Vagina (tissue), 2 donors: ENCODE measurements around the gene PGLYRP2.

Experiments used
- POLR2A ChIP-seq, 2 donors: fragments of 450-650 bp; IDR thresholded peaks; one replicate each; pipeline ENCODE4 v1.6.1; 2017; ENCODE audit warnings: antibody characterized with exemption in 2 of 2, mild to moderate bottlenecking in 2 of 2, moderate library complexity in 2 of 2
- POLR2AphosphoS5 ChIP-seq, 2 donors: sonication (generic); formaldehyde crosslinking; IDR thresholded peaks; one replicate each; pipeline ENCODE4 v1.9.0; 2017; ENCODE audit warnings: antibody characterized with exemption in 2 of 2, mild to moderate bottlenecking in 2 of 2, low read depth in 1 of 2; ENCODE audit not compliant: insufficient read depth in 1 of 2
- TF ChIP-seq, protein P1 (sequence below), 3 experiments: fragments of 450-650 bp in 2 of 3; fragments of 200-600 bp in 1 of 3; sonication (generic) in 1 of 3; IDR thresholded peaks; one replicate each; pipeline ENCODE4 v1.5.1; 2017 to 2019; ENCODE audit warnings: antibody characterized with exemption in 3 of 3, mild to moderate bottlenecking in 2 of 3, moderate library complexity in 2 of 3

DNA sequence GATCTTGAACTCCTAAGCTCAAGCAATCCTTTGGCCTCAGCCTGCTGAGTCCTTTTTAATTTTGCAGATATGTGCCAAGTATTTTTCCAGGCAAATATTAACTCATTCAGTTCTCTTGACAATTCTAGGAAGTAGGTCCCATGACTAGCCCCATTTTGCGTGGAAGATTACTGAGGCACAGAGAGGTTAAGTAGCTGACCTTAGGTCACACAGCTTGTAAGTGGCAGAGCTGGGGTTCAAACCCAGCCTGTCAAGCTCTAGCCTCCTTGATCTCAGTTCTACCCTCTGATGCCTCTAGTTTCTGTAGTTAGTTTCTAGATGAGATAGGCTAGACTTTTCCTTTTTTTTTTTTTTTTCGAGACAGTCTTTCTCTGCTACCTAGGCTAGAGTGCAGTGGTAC lies 47.1 kb upstream of the PGLYRP2 start:
- TF ChIP-seq POLR2A (IDR thresholded peaks at IDR 0.05) (no peak), POLR2AphosphoS5 (IDR thresholded peaks at IDR 0.05; ENCODE audit: insufficient read depth in 1 of 2, low read depth in 1 of 2) (no peak)
- TF ChIP-seq, protein P1, sequence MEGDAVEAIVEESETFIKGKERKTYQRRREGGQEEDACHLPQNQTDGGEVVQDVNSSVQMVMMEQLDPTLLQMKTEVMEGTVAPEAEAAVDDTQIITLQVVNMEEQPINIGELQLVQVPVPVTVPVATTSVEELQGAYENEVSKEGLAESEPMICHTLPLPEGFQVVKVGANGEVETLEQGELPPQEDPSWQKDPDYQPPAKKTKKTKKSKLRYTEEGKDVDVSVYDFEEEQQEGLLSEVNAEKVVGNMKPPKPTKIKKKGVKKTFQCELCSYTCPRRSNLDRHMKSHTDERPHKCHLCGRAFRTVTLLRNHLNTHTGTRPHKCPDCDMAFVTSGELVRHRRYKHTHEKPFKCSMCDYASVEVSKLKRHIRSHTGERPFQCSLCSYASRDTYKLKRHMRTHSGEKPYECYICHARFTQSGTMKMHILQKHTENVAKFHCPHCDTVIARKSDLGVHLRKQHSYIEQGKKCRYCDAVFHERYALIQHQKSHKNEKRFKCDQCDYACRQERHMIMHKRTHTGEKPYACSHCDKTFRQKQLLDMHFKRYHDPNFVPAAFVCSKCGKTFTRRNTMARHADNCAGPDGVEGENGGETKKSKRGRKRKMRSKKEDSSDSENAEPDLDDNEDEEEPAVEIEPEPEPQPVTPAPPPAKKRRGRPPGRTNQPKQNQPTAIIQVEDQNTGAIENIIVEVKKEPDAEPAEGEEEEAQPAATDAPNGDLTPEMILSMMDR (IDR thresholded peaks at IDR 0.05) = no peak
